K562 (cell line): ENCODE data around the gene NPAS3. TPM values are rescaled to one million over a fixed set of nuclear protein-coding genes. Genes with fewer than 3 reads are reported as not detected.
A peak's percentile ranks its signal among the peaks of the same experiment; 100 is the strongest.

Experiments
- ATAC-seq: fragments of 200-7000 bp; cut with Tn5 transposase; 3 replicates; pipeline ENCODE4 v1.9.1; 2020; ENCODE audit warnings: moderate library complexity
- BruUV-seq: library from RNA; stranded (reverse); fragments of 400-500 nt; replicated peaks from 2 replicates; lab custom pipeline; 2021; lab: Mats Ljungman, UMichigan
- CTCF ChIA-PET: fragments of 300-600 bp; formaldehyde crosslinking; extraction: SDS; loops from one replicate; lab custom pipeline; 2021; ENCODE audit warnings: low intra/inter-chr PET ratio; lab: Yijun Ruan, JAX
- POLR2A ChIA-PET: fragments of 300-600, 350-650 bp; sonication (Branson Sonifier 250); formaldehyde crosslinking; extraction: SDS; loops from one replicate; lab custom pipeline; 2021; ENCODE audit warnings: antibody characterized with exemption, inconsistent platforms; lab: Yijun Ruan, JAX
- DNase-seq, 4 experiments: peaks; one replicate each; pipeline versions ENCODE4 v3.0.0 to v3.0.0-alpha.2; 2011 to 2018; ENCODE audit warnings: low spot score in 3 of 4, mixed read lengths in 3 of 4; ENCODE audit errors: extremely low read depth in 1 of 4
- FAIRE-seq: peaks from 2 replicates; lab custom pipeline; 2011; peaks lifted over from hg19 to GRCh38; lab: Jason Lieb, UNC
- H2AFZ ChIP-seq: 2 replicates; pipeline ENCODE4 v1.6.0; 2011; ENCODE audit warnings: low read depth, low read length, control low read depth, inconsistent platforms
- H3K27ac ChIP-seq: fragments of 200-600 bp; 3 replicates; pipeline ENCODE4 v1.8.0; 2011; ENCODE audit warnings: low read depth, mild to moderate bottlenecking, control low read depth, inconsistent platforms, low read length, moderate library complexity, mixed read lengths; ENCODE audit errors: extremely low read depth
- H3K27me3 ChIP-seq, 2 experiments: fragments of 300-600 bp in 1 of 2; 2 replicates in 1 of 2; 3 replicates in 1 of 2; pipeline versions ENCODE4 v1.6.0 to v1.8.0; 2011; ENCODE audit warnings: inconsistent platforms in 2 of 2, low read length in 2 of 2, mild to moderate bottlenecking in 1 of 2, mixed read lengths in 1 of 2, moderate library complexity in 1 of 2; ENCODE audit not compliant: control insufficient read depth in 2 of 2, insufficient read depth in 2 of 2
- H3K36me3 ChIP-seq: fragments of 300-600 bp; 3 replicates; pipeline ENCODE4 v1.8.0; 2011; ENCODE audit warnings: mild to moderate bottlenecking, low read length, inconsistent platforms; ENCODE audit not compliant: control insufficient read depth, insufficient read depth
- H3K4me1 ChIP-seq, 2 experiments: fragments of 200-600 bp in 1 of 2; replicated peaks in 1 of 2; 2 replicates in 1 of 2; 3 replicates in 1 of 2; pipeline versions ENCODE4 v1.5.1 to v1.8.0; 2011; ENCODE audit warnings: inconsistent platforms in 2 of 2, low read length in 2 of 2, mild to moderate bottlenecking in 1 of 2, mixed read lengths in 1 of 2, moderate library complexity in 1 of 2; ENCODE audit not compliant: control insufficient read depth in 2 of 2, insufficient read depth in 2 of 2
- H3K4me2 ChIP-seq: 2 replicates; pipeline ENCODE4 v1.6.1; 2011; ENCODE audit warnings: low read length, control low read depth, inconsistent platforms, mixed read lengths; ENCODE audit not compliant: insufficient read depth
- H3K4me3 ChIP-seq: fragments of 200-600 bp; sonication (generic), shearing (Covaris generic); 2 replicates; pipeline ENCODE4 v1.5.1; 2016; ENCODE audit warnings: control low read depth, inconsistent platforms
- H3K79me2 ChIP-seq: fragments of 200-600 bp; 3 replicates; pipeline ENCODE4 v1.8.0; 2011; ENCODE audit warnings: low read length, inconsistent platforms; ENCODE audit not compliant: control insufficient read depth, insufficient read depth
- H3K9ac ChIP-seq, 2 experiments: 2 replicates each; pipeline versions ENCODE4 v1.6.0 to v1.6.1; 2011; ENCODE audit warnings: low read depth in 2 of 2, low read length in 2 of 2, control low read depth in 1 of 2, inconsistent platforms in 1 of 2, mild to moderate bottlenecking in 1 of 2, mixed read lengths in 1 of 2; ENCODE audit not compliant: insufficient read depth in 1 of 2
- H3K9me1 ChIP-seq: one replicate; pipeline ENCODE4 v1.6.0; 2011; ENCODE audit warnings: inconsistent platforms, mild to moderate bottlenecking, low read length, moderate library complexity; ENCODE audit not compliant: control insufficient read depth, insufficient read depth
- H3K9me3 ChIP-seq: replicated peaks from 2 replicates; pipeline ENCODE4 v1.5.1; 2011; ENCODE audit warnings: low read depth, low read length, inconsistent platforms; ENCODE audit not compliant: control insufficient read depth, insufficient read depth
- H4K20me1 ChIP-seq: replicated peaks from 2 replicates; pipeline ENCODE4 v1.6.1; 2011; ENCODE audit warnings: low read length, inconsistent platforms, mixed read lengths; ENCODE audit not compliant: control insufficient read depth, insufficient read depth
- ARID1B ChIP-seq: fragments of 450-650 bp; IDR thresholded peaks from 2 replicates; pipeline ENCODE4 v1.6.1; 2016; ENCODE audit warnings: antibody characterized with exemption, mild to moderate bottlenecking, inconsistent platforms
- CEBPG ChIP-seq, 3 experiments: fragments of 200-800 bp in 1 of 3; sonication (Bioruptor generic) in 1 of 3; sonication (generic) in 1 of 3; formaldehyde crosslinking in 1 of 3; IDR thresholded peaks in 2 of 3; conservative IDR thresholded peaks in 1 of 3; 2 replicates each; pipeline versions ENCODE4 v1.6.1 to v1.8.0; 2016 to 2022; ENCODE audit warnings: missing compliant biosample characterization in 2 of 3, missing genetic modification characterization in 2 of 3, mild to moderate bottlenecking in 1 of 3, missing genetic modification reagents in 1 of 3
- ETV5 ChIP-seq: sonication (generic); formaldehyde crosslinking; IDR thresholded peaks from 2 replicates; pipeline ENCODE4 v1.4.0; 2020; ENCODE audit warnings: low read depth, mild to moderate bottlenecking, missing genetic modification reagents
- FUS ChIP-seq: fragments of 200-400 bp; formaldehyde crosslinking; optimal IDR thresholded peaks from 2 replicates; pipeline ENCODE3; 2017; ENCODE audit warnings: low read depth, low read length
- NFE2L1 ChIP-seq: fragments of 450-650 bp; IDR thresholded peaks from 2 replicates; pipeline ENCODE4 v1.6.1; 2016; ENCODE audit warnings: missing genetic modification characterization, low read depth, mild to moderate bottlenecking, missing compliant biosample characterization, moderate library complexity, borderline replicate concordance
- SAFB2 ChIP-seq: fragments of 200-400 bp; formaldehyde crosslinking; IDR thresholded peaks from 2 replicates; pipeline ENCODE4 v1.6.1; 2018; ENCODE audit warnings: borderline replicate concordance, low read length, low read depth, moderate library complexity; ENCODE audit not compliant: severe bottlenecking
- SNRNP70 ChIP-seq: fragments of 200-400 bp; formaldehyde crosslinking; optimal IDR thresholded peaks from 2 replicates; pipeline ENCODE3; 2017; ENCODE audit warnings: low read depth, low read length
- TCF7 ChIP-seq: sonication (generic); IDR thresholded peaks from 2 replicates; pipeline ENCODE4 v1.6.1; 2016; ENCODE audit warnings: antibody characterized with exemption, borderline replicate concordance
- THAP12 ChIP-seq: fragments of 250-450 bp; sonication (Bioruptor Pico); IDR thresholded peaks from 2 replicates; pipeline ENCODE4 v1.9.0; 2021; ENCODE audit warnings: mild to moderate bottlenecking, inconsistent platforms
- U2AF2 ChIP-seq: fragments of 200-400 bp; formaldehyde crosslinking; optimal IDR thresholded peaks from 2 replicates; pipeline ENCODE3; 2017; ENCODE audit warnings: low read depth, mild to moderate bottlenecking, low read length
- ZNF253 ChIP-seq: fragments of 250-450 bp; sonication (Bioruptor Pico); conservative IDR thresholded peaks from 2 replicates; pipeline ENCODE4 v1.6.1; 2021; ENCODE audit warnings: mild to moderate bottlenecking
- ZNF584 ChIP-seq: fragments of 200-800 bp; sonication (Bioruptor generic); IDR thresholded peaks from 2 replicates; pipeline ENCODE4 v1.6.1; 2016; ENCODE audit warnings: low read depth, mild to moderate bottlenecking, missing genetic modification characterization, missing compliant biosample characterization
- WGBS: fragments of 100-300 bp; shearing (Covaris generic); methylation state at CpG from one replicate; pipeline ENCODE4 v1.1.6; 2016; ENCODE audit warnings: low coverage, mixed read lengths; ENCODE audit not compliant: insufficient coverage; ENCODE audit errors: missing lambda C conversion rate; 5-methylcytosine and 5-hydroxymethylcytosine counted together
- in situ Hi-C: fragments of 300-500 bp; cut with MboI; formaldehyde crosslinking; loops from 4 replicates; pipeline ENCODE4 v1.15.0; 2018; ENCODE audit warnings: inconsistent platforms, mixed read lengths
- intact Hi-C: fragments of 100-400 bp; cut with micrococcal nuclease; formaldehyde crosslinking; loops from 2 replicates; pipeline ENCODE4 v1.14.2; 2022
- polyA plus RNA-seq, 8 experiments: library from polyadenylated mRNA; depleted of rRNA in 4 of 8; stranded (reverse) in 5 of 8; unstranded in 3 of 8; fragments of >200 nt; fragmentation: Nextera tagmentation in 2 of 8; fragmentation: Illumina TruSeq in 1 of 8; extraction: Ambion mirVana in 2 of 8; extraction: Trizol in 1 of 8; gene quantifications; 2 replicates each; pipeline versions ENCODE4 v1.2.1 to v1.2.3, GENCODE V29; 2011 to 2014; ENCODE audit warnings: inconsistent platforms in 1 of 8, missing spikeins in 1 of 8
- total RNA-seq, 7 experiments: library from RNA; depleted of rRNA in 6 of 7; stranded (reverse); fragments of >200 nt in 6 of 7; fragmentation: Illumina TruSeq in 2 of 7; extraction: Trizol in 2 of 7; gene quantifications; 2 replicates each; pipeline versions ENCODE4 v1.2.1 to v1.2.3, GENCODE V29; 2011 to 2021; ENCODE audit warnings: low replicate concordance in 1 of 7
- TF ChIP-seq, protein P1 (sequence below): fragments of 450-650 bp; formaldehyde crosslinking; IDR thresholded peaks from 2 replicates; pipeline ENCODE4 v1.4.0; 2022; ENCODE audit warnings: missing genetic modification characterization

Gene NPAS3
- total and polyA plus RNA-seq, 9 of the 15 experiments (the other 6 are each of a cell fraction or from before 2014, with no cell fraction given): 0.04 TPM; not detected in 8

- FAIRE-seq (no peak), DNase-seq (no peak), ATAC-seq (no peak)
- Histone ChIP-seq H3K79me2 (no peaks in the 10 kb centered on the region), H3K9me1 (no peaks in the 10 kb centered on the region), H3K9me3 (no peaks in the 10 kb centered on the region), H3K4me2 (no peak overlapping the region), H3K4me3 (no peak overlapping the region), H3K36me3 (no peaks in the 10 kb centered on the region), H3K9ac (no peak overlapping the region), H3K4me1 (no peaks in the 10 kb centered on the region), H4K20me1 (no peaks in the 10 kb centered on the region), H3K27ac (no peak overlapping the region), H2AFZ (no peak overlapping the region), H3K27me3 (no peaks in the 10 kb centered on the region)
- 4% methylated on average over 2 of the region's 2 CpGs for WGBS
- TF ChIP-seq, protein P1, sequence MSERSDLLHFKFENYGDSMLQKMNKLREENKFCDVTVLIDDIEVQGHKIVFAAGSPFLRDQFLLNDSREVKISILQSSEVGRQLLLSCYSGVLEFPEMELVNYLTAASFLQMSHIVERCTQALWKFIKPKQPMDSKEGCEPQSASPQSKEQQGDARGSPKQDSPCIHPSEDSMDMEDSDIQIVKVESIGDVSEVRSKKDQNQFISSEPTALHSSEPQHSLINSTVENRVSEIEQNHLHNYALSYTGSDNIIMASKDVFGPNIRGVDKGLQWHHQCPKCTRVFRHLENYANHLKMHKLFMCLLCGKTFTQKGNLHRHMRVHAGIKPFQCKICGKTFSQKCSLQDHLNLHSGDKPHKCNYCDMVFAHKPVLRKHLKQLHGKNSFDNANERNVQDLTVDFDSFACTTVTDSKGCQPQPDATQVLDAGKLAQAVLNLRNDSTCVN (CRISPR knock-in tag): no peak
- TF ChIP-seq ZNF584 (CRISPR knock-in tag) (no peak), CEBPG (CRISPR knock-in tag; IDR thresholded peaks at IDR 0.05) (no peak), CEBPG (tag; conservative IDR thresholded peaks at IDR 0.05 in 1 of 2, IDR thresholded peaks at IDR 0.05 in 1 of 2) (0 out of 4 replicates have a peak, but pooled peaks of 1 of the 2 experiments have one; percentile 9)
- CTCF ChIA-PET: no interaction called here
- intact Hi-C loops: no loop called here
- in situ Hi-C loops: no loop called here
- no TSS peak for BruUV-seq
- POLR2A ChIA-PET: no interaction called here
Observed at GRCh38 chr14:33188880-33189279, 250.2 kb downstream of the NPAS3 start.

DNA sequence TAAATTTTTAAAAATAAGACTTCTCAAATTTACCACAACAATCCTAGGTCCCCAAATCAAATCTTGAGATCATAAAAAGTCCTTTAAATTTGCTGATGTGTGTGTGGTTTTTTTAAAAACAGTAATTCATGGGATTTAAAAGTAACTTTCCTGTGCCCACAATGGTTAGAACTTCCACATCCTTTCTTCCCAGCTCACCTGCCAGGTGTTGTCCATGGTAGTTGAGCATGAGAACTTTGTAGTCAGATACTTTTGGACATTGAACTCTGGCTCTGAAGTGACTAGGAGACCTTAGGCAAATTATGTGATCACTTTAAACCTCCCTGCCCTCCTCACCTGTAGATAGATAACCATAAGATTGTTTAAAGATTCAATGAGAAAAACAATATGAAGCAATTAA lies 253.2 kb downstream of the NPAS3 start:
- H3K4me1 ChIP-seq: no peaks in the 10 kb centered on the region
- no peak overlapping the region for H3K27ac ChIP-seq
- POLR2A ChIA-PET: no interaction called here
- intact Hi-C loops (no loop called here), in situ Hi-C loops (no loop called here)
- H3K36me3 ChIP-seq: no peaks in the 10 kb centered on the region
- H3K9me1 ChIP-seq: no peaks in the 10 kb centered on the region
- no peak overlapping the region for H3K4me3 ChIP-seq
- no peaks in the 10 kb centered on the region for H3K79me2 ChIP-seq
- H3K4me2 ChIP-seq: no peak overlapping the region
- ATAC-seq: no peak
- H3K9ac ChIP-seq: no peak overlapping the region
- TF ChIP-seq ETV5 (no peak), SNRNP70 (no peak), NFE2L1 (tag) (no peak), ZNF253 (CRISPR knock-in tag) (no peak), FUS (no peak), TCF7 (no peak), SAFB2 (no peak), THAP12 (CRISPR knock-in tag) (no peak), ARID1B (no peak), U2AF2 (no peak)
- no peak overlapping the region for H2AFZ ChIP-seq
- no peaks in the 10 kb centered on the region for H3K9me3 ChIP-seq
- CTCF ChIA-PET: no interaction called here
- H4K20me1 ChIP-seq: no peaks in the 10 kb centered on the region
- no peak for DNase-seq
- FAIRE-seq: no peak
- H3K27me3 ChIP-seq: no peaks in the 10 kb centered on the region
- BruUV-seq: no TSS peak
